Caki2 (cell line): ENCODE results near the gene RTCB. TPM values are rescaled to one million over a fixed set of nuclear protein-coding genes. Genes with fewer than 3 reads are reported as not detected.
A peak's percentile ranks its signal among the peaks of the same experiment; 100 is the strongest.
"Not testable (repeated sequence)": the region's sequence is repeated elsewhere in the genome, so short reads cannot be mapped to it uniquely, and the experiment has no call there.

Experiments used
- DNase-seq: peaks from one replicate; pipeline ENCODE4 v3.0.0-alpha.2; 2015; ENCODE audit warnings: low read depth
- in situ Hi-C: cut with HindIII; loops from 2 replicates; pipeline ENCODE4 v1.10.0; 2016; ENCODE audit warnings: low sequenced_read_pairs, low pct_unique_long_range_greater_than_20kb, mixed read lengths
- total RNA-seq: library from RNA; depleted of rRNA; stranded (reverse); fragments of >200 nt; shearing (Covaris generic); gene quantifications from 2 replicates; pipeline ENCODE4 v1.2.3, GENCODE V29; 2014; ENCODE audit warnings: low replicate concordance

The RTCB gene
- total RNA-seq, 1 experiment from 2014 or later: 258 TPM

DNA sequence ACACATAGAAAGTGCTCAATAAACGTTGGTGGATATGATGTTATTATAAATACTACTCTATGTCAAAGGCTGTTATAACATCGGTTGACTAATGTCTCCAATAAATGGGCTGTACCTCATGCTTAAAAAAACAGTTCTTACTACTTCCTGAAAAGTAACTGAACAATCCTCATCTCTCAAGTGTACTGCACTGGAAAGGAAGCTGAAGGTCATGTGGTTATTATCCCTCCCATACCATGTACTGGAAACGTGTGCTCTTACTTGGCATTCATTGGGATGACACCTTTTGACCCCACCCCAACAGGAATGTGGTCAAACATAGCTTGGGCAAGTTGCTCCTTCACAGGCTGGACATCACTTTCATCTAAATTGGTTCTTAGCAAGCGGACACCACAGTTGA, 10.6 kb downstream of the RTCB start:
- no peak for DNase-seq
- in situ Hi-C loops: loop anchor here (10.0 kb wide), 1 partner anchor 73 kb away; the partner anchor contains the start of gene FBXO7

DNA sequence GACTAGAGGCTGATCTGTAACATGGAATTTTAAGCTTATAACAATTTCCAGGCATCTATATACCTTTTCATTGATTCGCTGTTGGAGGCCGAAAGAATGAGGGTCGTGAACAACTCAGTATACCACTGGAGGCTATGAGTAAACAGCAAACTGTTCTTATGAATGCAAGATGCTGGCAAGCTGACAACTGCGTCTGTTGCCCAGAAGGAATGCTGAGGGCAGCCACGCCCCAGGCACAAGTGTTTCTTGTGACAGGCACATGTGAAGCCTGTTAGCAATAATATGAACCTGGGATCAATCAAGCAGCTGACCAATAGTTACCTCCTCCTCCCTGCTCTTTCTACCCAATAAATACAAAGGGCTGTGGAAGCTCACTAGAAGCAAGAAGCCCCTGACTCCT, 15.3 kb downstream of the RTCB start:
- no peak for DNase-seq
- in situ Hi-C loops: no loop called here

DNA sequence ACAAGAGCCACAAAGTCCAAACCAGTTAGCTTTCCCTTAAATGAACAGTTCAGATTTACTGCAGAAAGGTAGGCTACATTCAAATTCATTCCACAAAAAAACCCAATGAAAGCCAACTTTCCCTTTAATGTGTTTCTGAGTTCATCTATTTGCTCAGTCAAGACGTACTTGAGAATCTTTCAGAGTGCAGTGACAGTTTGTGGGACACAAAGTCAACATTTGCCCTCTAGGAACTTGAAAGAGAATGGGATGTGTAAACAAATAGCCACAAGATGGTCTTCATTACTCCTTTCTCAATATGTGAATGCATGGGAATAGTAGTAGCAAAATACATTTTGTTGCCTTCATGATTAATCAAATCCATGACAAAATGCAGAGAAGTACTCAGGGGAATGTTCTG, 15.8 kb downstream of the RTCB start:
- in situ Hi-C loops: no loop called here
- DNase-seq: no peak

DNA sequence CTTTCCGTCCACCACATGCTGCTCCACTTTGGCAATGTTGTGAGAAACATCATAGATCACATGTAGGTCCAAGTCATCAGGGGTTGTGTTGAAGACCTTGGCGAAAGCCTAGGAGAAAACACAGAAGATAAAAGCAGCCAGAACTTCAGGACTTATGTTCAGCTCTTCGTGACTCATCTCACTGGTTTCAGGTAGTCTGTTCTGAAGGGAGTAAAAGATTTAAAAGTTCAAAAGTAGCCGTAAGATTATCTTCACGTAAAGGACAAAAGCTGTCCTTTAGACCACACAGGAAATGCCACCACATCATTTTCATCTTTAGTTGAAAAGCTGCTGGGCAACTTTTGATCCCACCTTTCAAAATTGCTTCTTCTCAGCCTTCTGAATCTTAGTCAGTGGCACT, 16.9 kb downstream of the RTCB start:
- in situ Hi-C loops: no loop called here
- no peak for DNase-seq

DNA sequence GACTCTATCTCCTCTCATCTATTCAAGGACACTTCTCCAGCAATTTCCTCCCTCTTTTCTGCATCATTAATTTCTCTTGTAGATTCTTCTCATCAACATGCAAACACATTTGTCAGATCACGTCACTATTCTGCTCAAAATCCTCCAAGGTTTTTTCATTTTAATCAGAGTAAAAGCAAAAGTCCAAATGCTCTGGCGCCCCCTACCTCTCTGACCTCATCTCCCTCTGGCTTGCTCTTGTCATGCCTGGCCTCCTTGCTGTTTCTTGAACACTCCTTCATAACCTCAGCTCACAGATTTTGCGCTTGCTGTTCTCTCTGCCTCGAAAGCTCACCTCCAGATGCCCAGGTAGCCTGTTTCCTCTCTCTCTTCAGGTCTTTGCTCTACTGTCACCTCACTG, 22.4 kb downstream of the RTCB start:
- DNase-seq: peak; percentile 39
- in situ Hi-C loops: no loop called here

- no peak for DNase-seq
- in situ Hi-C loops: no loop called here
These were observed 26.4 kb downstream of the RTCB start for GRCh38 chr22:32385681-32386080.

GRCh38 chr22:32380991-32381390, 31.1 kb downstream of the RTCB start:
- in situ Hi-C loops: no loop called here
- no peak for DNase-seq

DNA sequence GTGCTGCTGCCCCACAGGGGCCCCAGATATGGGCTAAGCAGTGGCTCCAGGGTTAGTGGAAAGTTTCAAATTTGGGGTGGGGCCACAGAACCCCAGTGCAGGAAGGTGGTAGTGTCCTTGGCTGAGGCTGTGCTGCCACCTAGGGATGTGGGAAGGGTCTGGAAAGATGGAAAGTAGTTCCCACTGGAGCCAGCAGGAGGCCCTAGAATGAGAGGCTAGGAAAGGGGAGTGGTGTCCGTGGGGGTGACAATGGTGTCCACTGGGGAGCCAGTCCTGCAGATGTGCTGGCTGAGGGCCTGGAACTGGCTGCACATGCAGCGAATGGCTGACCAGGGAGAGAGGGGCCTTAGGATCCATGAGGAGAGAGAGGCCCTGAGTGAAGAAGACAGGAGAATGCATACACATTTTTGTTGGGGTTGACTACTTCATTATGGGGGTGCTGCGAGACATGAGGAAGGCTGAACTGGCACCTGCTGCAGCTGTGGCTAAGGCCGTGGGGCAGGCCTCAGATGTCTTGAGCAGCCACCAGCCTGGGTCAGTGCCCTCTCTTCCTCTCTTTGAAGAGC, 33.3 kb downstream of the RTCB start:
- peak; percentile 49 for DNase-seq
- in situ Hi-C loops: no loop called here

DNA sequence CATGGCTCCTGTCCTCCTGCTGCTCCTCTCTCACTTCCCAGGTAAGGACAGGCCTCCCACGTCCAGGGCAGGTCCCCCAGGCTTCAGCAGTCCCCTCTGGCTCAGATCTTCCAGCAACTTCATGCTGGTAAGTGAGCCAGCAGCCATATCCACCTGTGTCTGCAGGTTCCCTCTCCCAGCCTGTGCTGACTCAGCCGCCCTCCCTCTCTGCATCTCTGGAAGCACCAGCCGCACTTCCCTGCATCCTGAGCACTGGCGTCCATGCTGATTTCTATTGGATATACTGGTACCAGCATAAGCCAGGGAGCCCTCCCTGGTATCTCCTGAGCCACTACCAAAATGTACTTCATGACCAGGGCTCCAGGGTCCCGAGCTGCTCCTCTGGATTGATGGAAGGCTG, 35.4 kb downstream of the RTCB start:
- DNase-seq: no peak
- in situ Hi-C loops: no loop called here

GRCh38 chr22:32375678-32376450, 36.2 kb downstream of the RTCB start:
- in situ Hi-C loops: no loop called here
- no peak for DNase-seq

DNA sequence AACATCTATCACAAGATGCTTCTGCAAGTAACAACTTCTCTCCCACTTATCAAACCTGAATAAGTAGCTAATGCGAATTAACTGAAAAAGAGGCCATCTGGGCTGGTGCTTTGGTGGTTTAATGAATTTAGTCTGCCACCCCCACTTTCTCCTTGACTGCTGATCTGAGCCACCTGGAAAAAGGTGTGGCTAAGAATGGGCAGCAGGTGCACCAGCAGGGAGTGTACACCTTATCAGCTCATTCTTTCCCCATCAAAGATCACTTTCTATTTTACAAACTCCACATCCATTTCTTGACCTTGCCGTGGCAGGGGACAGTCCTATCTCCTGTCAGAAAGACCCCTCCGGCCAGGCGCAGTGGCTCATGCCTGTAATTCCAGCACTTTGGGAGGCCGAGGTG, 47.8 kb downstream of the RTCB start:
- DNase-seq: no peak
- in situ Hi-C loops: no loop called here

- in situ Hi-C loops: no loop called here
These were observed 50.8 kb downstream of the RTCB start for GRCh38 chr22:32361257-32361656.

DNA sequence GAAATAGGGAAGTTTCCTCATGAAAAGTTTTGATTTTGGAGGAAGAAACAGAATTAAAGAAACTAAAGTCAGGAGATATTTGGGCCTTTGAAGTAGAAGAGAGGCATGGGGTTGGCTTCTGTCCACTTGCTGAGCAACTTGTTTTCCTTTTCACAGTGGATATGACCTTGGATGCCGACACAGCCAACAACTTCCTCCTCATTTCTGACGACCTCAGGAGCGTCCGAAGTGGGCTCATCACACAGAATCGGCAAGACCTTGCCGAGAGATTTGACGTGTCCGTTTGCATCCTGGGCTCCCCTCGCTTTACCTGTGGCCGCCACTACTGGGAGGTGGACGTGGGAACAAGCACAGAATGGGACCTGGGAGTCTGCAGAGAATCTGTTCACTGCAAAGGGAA, 52.0 kb downstream of the RTCB start:
- in situ Hi-C loops: not testable (repeated sequence)

More at GRCh38 chr22:32361257-32361656, 50.8 kb downstream of the RTCB start:
- no peak for DNase-seq

DNA sequence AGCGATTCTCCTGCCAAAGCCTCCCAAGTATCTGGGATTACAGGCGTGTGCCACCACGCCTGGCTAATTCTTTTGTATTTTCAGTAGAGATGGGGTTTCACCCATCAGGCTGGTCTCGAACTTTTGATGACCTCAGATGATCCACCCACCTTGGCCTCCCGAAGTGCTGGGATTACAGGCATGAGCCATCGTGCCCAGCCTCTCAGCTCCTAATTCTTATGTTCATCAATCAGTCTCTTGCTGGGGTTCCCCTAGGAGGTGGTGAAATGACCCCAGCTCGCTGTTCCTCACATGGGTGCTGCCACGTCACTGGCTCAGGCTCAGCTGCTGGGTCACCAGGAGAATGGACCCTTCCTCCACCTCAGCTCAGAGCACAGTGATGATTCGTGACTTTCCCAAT, 54.5 kb downstream of the RTCB start, which contains the start of gene RFPL3:
Gene RFPL3 (plus strand): TSS at position 301 of the 400 bp plus-strand sequence. CDS start 205 bp downstream, outside the sequence.
- in situ Hi-C loops, DNase-seq: not testable (repeated sequence)

More for the DNA sequence above, 52.0 kb downstream of the RTCB start:
- not testable (repeated sequence) for DNase-seq

- DNase-seq: peak; percentile 28
- in situ Hi-C loops: no loop called here
These were observed 56.3 kb downstream of the RTCB start for GRCh38 chr22:32355760-32356159.

DNA sequence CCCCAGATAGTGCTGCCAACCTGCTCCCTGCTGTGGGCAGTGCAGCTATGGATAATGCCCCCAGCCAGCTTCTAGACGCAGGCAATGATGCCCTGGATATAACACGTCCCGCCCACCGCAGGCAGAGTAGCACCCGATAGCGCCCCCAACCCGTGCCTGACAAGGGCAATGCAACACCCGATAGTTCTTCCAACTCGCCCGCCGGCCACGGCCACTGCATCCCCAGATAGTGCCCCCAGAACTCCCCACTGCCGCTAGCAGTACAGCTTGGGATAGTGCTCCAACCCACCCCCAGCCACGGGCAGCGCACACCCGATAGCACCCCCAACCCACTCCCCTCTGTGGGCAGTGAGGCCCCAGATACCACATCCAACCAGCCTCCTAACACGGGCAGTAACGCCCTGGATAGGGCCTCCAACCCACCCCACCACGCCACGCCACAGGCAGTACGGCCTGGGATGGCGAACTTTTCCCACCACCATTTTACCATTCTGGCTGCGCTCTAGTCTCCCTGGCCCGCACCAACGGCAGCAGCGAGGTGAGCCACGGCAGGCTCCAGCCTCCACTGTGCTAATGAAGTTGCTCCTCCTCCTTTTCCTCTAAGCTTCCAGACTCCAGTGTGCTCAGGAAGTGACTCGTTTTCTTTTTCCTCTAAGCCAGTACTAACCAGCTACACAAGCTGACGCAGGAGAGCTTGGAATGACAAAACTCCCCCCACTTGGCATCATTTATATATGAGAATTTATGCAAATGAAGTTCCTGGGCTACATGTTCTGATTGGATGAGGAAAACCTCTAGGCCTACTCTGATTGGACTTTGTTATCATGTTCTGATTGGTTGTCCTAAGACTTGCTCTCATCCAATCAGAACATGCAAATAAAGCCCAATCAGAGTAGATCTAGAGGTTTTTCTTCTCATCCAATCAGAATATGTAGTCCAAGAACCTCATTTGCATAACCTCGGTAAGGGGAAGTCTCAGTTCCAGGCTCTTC, 57.4 kb downstream of the RTCB start:
- in situ Hi-C loops: no loop called here
- DNase-seq: peak; percentile 92

- in situ Hi-C loops: no loop called here
These were observed 58.2 kb downstream of the RTCB start for GRCh38 chr22:32353840-32354239.

DNA sequence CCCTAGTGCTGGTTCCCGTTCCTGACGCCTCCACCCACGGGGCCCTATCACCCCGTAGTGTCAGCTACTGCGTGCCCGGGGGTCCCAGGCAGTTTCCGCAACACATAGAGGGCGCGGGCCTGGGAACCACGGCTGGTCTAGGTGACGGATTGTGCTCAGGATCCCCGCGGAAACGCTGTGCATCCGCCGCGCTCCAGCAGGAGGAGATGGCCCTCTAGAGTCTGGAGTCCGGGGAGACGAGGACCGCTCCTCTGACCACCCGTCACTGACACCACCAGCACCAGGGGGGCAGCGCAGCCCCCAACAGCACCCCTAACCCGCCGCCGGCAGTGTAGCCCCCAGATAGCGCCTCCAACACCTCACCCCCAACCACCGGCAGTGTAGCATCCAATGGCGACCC, 58.8 kb downstream of the RTCB start:
- no peak for DNase-seq
- in situ Hi-C loops: no loop called here

More at GRCh38 chr22:32353840-32354239, 58.2 kb downstream of the RTCB start:
- no peak for DNase-seq

GRCh38 chr22:32352681-32353080, 59.4 kb downstream of the RTCB start:
- DNase-seq: no peak
- in situ Hi-C loops: no loop called here
